ENCODE measurements around the gene GAPDH.

DNA sequence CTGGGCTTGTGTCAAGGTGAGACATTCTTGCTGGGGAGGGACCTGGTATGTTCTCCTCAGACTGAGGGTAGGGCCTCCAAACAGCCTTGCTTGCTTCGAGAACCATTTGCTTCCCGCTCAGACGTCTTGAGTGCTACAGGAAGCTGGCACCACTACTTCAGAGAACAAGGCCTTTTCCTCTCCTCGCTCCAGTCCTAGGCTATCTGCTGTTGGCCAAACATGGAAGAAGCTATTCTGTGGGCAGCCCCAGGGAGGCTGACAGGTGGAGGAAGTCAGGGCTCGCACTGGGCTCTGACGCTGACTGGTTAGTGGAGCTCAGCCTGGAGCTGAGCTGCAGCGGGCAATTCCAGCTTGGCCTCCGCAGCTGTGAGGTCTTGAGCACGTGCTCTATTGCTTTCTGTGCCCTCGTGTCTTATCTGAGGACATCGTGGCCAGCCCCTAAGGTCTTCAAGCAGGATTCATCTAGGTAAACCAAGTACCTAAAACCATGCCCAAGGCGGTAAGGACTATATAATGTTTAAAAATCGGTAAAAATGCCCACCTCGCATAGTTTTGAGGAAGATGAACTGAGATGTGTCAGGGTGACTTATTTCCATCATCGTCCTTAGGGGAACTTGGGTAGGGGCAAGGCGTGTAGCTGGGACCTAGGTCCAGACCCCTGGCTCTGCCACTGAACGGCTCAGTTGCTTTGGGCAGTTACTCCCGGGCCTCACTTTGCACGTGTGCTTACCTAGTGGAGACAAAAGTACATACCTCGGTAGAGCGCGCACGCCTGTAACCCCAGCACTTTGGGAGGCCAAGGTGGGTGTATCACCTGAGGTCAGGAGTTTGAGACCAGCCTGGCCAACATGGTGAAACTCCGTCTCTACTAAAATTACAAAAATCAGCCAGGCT lies 4.3 kb downstream of the GAPDH start:
- TF ChIP-seq, protein P1, sequence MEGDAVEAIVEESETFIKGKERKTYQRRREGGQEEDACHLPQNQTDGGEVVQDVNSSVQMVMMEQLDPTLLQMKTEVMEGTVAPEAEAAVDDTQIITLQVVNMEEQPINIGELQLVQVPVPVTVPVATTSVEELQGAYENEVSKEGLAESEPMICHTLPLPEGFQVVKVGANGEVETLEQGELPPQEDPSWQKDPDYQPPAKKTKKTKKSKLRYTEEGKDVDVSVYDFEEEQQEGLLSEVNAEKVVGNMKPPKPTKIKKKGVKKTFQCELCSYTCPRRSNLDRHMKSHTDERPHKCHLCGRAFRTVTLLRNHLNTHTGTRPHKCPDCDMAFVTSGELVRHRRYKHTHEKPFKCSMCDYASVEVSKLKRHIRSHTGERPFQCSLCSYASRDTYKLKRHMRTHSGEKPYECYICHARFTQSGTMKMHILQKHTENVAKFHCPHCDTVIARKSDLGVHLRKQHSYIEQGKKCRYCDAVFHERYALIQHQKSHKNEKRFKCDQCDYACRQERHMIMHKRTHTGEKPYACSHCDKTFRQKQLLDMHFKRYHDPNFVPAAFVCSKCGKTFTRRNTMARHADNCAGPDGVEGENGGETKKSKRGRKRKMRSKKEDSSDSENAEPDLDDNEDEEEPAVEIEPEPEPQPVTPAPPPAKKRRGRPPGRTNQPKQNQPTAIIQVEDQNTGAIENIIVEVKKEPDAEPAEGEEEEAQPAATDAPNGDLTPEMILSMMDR (optimal IDR thresholded peaks at IDR 0.05 in 1 of 3, IDR thresholded peaks at IDR 0.05 in 1 of 3, conservative IDR thresholded peaks at IDR 0.05 in 1 of 3; ENCODE audit: extremely low read depth in 1 of 3, insufficient read depth in 2 of 3, low read length in 3 of 3) = no peak
- no peak for TF ChIP-seq EZH2 (IDR thresholded peaks at IDR 0.05; ENCODE audit: low read length)

All from keratinocyte (primary cell).